Prostate gland (tissue), 2 donors: ENCODE data around the gene AFF2.

Experiments
- CTCF ChIP-seq, 4 experiments: fragments of 200-600 bp in 2 of 4; fragments of 450-650 bp in 2 of 4; sonication (generic) in 2 of 4; IDR thresholded peaks; 1 replicate in 3 of 4; 2 replicates in 1 of 4; pipeline ENCODE4 v1.5.1; 2016 to 2019; ENCODE audit warnings: antibody characterized with exemption in 4 of 4, mild to moderate bottlenecking in 2 of 4, moderate library complexity in 2 of 4
- POLR2A ChIP-seq: fragments of 450-650 bp; IDR thresholded peaks from one replicate; pipeline ENCODE4 v1.6.1; 2016; ENCODE audit warnings: antibody characterized with exemption, mild to moderate bottlenecking
- POLR2AphosphoS5 ChIP-seq: sonication (generic); formaldehyde crosslinking; IDR thresholded peaks from one replicate; pipeline ENCODE4 v1.6.1; 2017; ENCODE audit warnings: antibody characterized with exemption

GRCh38 chrX:148960060-148960459 lies 459.6 kb downstream of the AFF2 start:
- TF ChIP-seq CTCF (IDR thresholded peaks at IDR 0.05) (no peak), POLR2AphosphoS5 (no peak), POLR2A (no peak)
